IMR-90 (cell line): ENCODE data around the gene LMO2. TPM values are rescaled to one million over a fixed set of nuclear protein-coding genes. Genes with fewer than 3 reads are reported as not detected.

Experiments
- ATAC-seq: fragments of 200-7000 bp; cut with Tn5 transposase; 2 replicates; pipeline ENCODE4 v1.9.1; 2020; ENCODE audit warnings: low read depth, mild to moderate bottlenecking, moderate library complexity
- BruUV-seq: library from RNA; stranded (reverse); fragments of 400-500 nt; replicated peaks from 2 replicates; lab custom pipeline; 2021; lab: Mats Ljungman, UMichigan
- CTCF ChIA-PET: fragments of 300-600 bp; formaldehyde crosslinking; extraction: SDS; loops from one replicate; lab custom pipeline; 2021; ENCODE audit warnings: antibody characterized with exemption; lab: Yijun Ruan, JAX
- POLR2A ChIA-PET: fragments of 300-600 bp; sonication (Branson Sonifier 250); formaldehyde crosslinking; loops from one replicate; lab custom pipeline; 2022; ENCODE audit warnings: antibody characterized with exemption; ENCODE audit not compliant: unreplicated experiment; lab: Charles Lee
- DNase-seq: peaks from one replicate; pipeline ENCODE4 v3.0.0; 2013
- H2AFZ ChIP-seq: replicated peaks from 2 replicates; pipeline ENCODE3; 2013; ENCODE audit warnings: low read length, mild to moderate bottlenecking; ENCODE audit not compliant: poor library complexity
- H2AK5ac ChIP-seq: 2 replicates; pipeline ENCODE4 v1.6.1; 2013; ENCODE audit warnings: low read depth, low read length, inconsistent platforms
- H2AK9ac ChIP-seq: replicated peaks from 2 replicates; pipeline ENCODE3; 2013; ENCODE audit warnings: mild to moderate bottlenecking, low read depth, low read length, moderate library complexity; ENCODE audit not compliant: poor library complexity
- H2BK120ac ChIP-seq: 2 replicates; pipeline ENCODE4 v1.6.1; 2013; ENCODE audit warnings: low read depth, low read length, inconsistent platforms
- H2BK15ac ChIP-seq: 3 replicates; pipeline ENCODE4 v1.6.1; 2013; ENCODE audit warnings: low read depth, low read length, inconsistent platforms
- H2BK20ac ChIP-seq: 2 replicates; pipeline ENCODE4 v1.6.1; 2013; ENCODE audit warnings: low read depth, mild to moderate bottlenecking, inconsistent platforms, low read length, moderate library complexity
- H2BK5ac ChIP-seq: 2 replicates; pipeline ENCODE4 v1.6.1; 2013; ENCODE audit warnings: mild to moderate bottlenecking, low read depth, low read length, inconsistent platforms; ENCODE audit not compliant: poor library complexity, severe bottlenecking
- H3K14ac ChIP-seq: replicated peaks from 2 replicates; pipeline ENCODE4 v1.6.1; 2013; ENCODE audit warnings: low read depth, low read length, inconsistent platforms
- H3K18ac ChIP-seq: 2 replicates; pipeline ENCODE4 v1.6.1; 2013; ENCODE audit warnings: low read depth, low read length, control low read depth
- H3K23ac ChIP-seq: 2 replicates; pipeline ENCODE4 v1.6.1; 2013; ENCODE audit warnings: low read depth, low read length, inconsistent platforms
- H3K27ac ChIP-seq: 2 replicates; pipeline ENCODE4 v1.5.1; 2013; ENCODE audit warnings: mild to moderate bottlenecking, control low read depth, low read length; ENCODE audit not compliant: insufficient read depth
- H3K27me3 ChIP-seq: 2 replicates; pipeline ENCODE4 v1.6.1; 2013; ENCODE audit warnings: low read length; ENCODE audit not compliant: control insufficient read depth, insufficient read depth
- H3K36me3 ChIP-seq: 2 replicates; pipeline ENCODE4 v1.6.1; 2013; ENCODE audit warnings: low read length, mixed read lengths; ENCODE audit not compliant: control insufficient read depth, insufficient read depth
- H3K4ac ChIP-seq: 2 replicates; pipeline ENCODE4 v1.6.1; 2013; ENCODE audit warnings: low read depth, low read length, inconsistent platforms
- H3K4me1 ChIP-seq: 2 replicates; pipeline ENCODE4 v1.6.1; 2013; ENCODE audit warnings: low read length, mixed read lengths; ENCODE audit not compliant: control insufficient read depth, insufficient read depth
- H3K4me2 ChIP-seq: 2 replicates; pipeline ENCODE4 v1.6.1; 2013; ENCODE audit warnings: low read depth, mild to moderate bottlenecking, control low read depth, low read length, moderate library complexity
- H3K4me3 ChIP-seq: 2 replicates; pipeline ENCODE4 v1.5.1; 2013; ENCODE audit warnings: low read depth, mild to moderate bottlenecking, control low read depth, low read length, moderate library complexity; ENCODE audit not compliant: insufficient read depth
- H3K56ac ChIP-seq: 2 replicates; pipeline ENCODE4 v1.6.1; 2013; ENCODE audit warnings: low read length, inconsistent platforms; ENCODE audit not compliant: insufficient read depth; ENCODE audit errors: extremely low read depth
- H3K79me1 ChIP-seq, 2 experiments: 2 replicates each; pipeline ENCODE4 v1.6.1; 2013; ENCODE audit warnings: low read length in 2 of 2, inconsistent platforms in 1 of 2, low read depth in 1 of 2
- H3K9ac ChIP-seq: 2 replicates; pipeline ENCODE4 v1.6.1; 2013; ENCODE audit warnings: low read depth, low read length, control low read depth
- H3K9me1 ChIP-seq: 2 replicates; pipeline ENCODE4 v1.6.1; 2013; ENCODE audit warnings: low read length, inconsistent platforms; ENCODE audit not compliant: insufficient read depth
- H3K9me3 ChIP-seq: 2 replicates; pipeline ENCODE4 v1.6.1; 2013; ENCODE audit warnings: low read length; ENCODE audit not compliant: control insufficient read depth, insufficient read depth
- H4K20me1 ChIP-seq: 2 replicates; pipeline ENCODE4 v1.6.1; 2013; ENCODE audit warnings: low read length, inconsistent platforms; ENCODE audit not compliant: insufficient read depth
- H4K5ac ChIP-seq: 2 replicates; pipeline ENCODE4 v1.6.1; 2013; ENCODE audit warnings: mild to moderate bottlenecking, low read depth, low read length, control low read depth
- H4K8ac ChIP-seq, 2 experiments: 2 replicates each; pipeline ENCODE4 v1.6.1; 2013; ENCODE audit warnings: low read depth in 2 of 2, low read length in 2 of 2, control low read depth in 1 of 2, inconsistent platforms in 1 of 2
- H4K91ac ChIP-seq: 2 replicates; pipeline ENCODE4 v1.6.1; 2013; ENCODE audit warnings: low read depth, low read length, inconsistent platforms; ENCODE audit not compliant: insufficient read depth
- BHLHE40 ChIP-seq: fragments of 150-350 bp; IDR thresholded peaks from 2 replicates; pipeline ENCODE4 v1.6.1; 2016; ENCODE audit warnings: mild to moderate bottlenecking, low read depth, low read length
- CEBPB ChIP-seq: IDR thresholded peaks from 2 replicates; pipeline ENCODE4 v1.6.1; 2012; ENCODE audit warnings: low read depth, low read length, improper control_type of control experiment
- CHD1 ChIP-seq: IDR thresholded peaks from 2 replicates; pipeline ENCODE4 v1.6.1; 2012; ENCODE audit warnings: low read depth, low read length, improper control_type of control experiment
- FOS ChIP-seq: fragments of 150-350 bp; IDR thresholded peaks from 2 replicates; pipeline ENCODE4 v1.6.1; 2016; ENCODE audit warnings: low read depth, low read length
- MAFK ChIP-seq: IDR thresholded peaks from 2 replicates; pipeline ENCODE4 v1.6.1; 2012; ENCODE audit warnings: low read depth, low read length, improper control_type of control experiment
- MAZ ChIP-seq: IDR thresholded peaks from 2 replicates; pipeline ENCODE4 v1.6.1; 2012; ENCODE audit warnings: low read depth, mild to moderate bottlenecking, low read length, improper control_type of control experiment, moderate library complexity, borderline replicate concordance
- MXI1 ChIP-seq: IDR thresholded peaks from 2 replicates; pipeline ENCODE4 v1.6.1; 2012; ENCODE audit warnings: low read depth, mild to moderate bottlenecking, low read length, moderate library complexity, borderline replicate concordance
- NFE2L2 ChIP-seq: fragments of 150-350 bp; IDR thresholded peaks from 2 replicates; pipeline ENCODE4 v1.6.1; 2016; ENCODE audit warnings: low read depth, mild to moderate bottlenecking, low read length
- POLR2A ChIP-seq: IDR thresholded peaks from 2 replicates; pipeline ENCODE4 v1.6.1; 2012; ENCODE audit warnings: mild to moderate bottlenecking, low read depth, low read length
- RAD21 ChIP-seq: IDR thresholded peaks from 2 replicates; pipeline ENCODE4 v1.6.1; 2012; ENCODE audit warnings: low read length, improper control_type of control experiment
- RCOR1 ChIP-seq: IDR thresholded peaks from 2 replicates; pipeline ENCODE4 v1.6.1; 2012; ENCODE audit warnings: mild to moderate bottlenecking, low read length, improper control_type of control experiment; ENCODE audit not compliant: insufficient replicate concordance
- RFX5 ChIP-seq: IDR thresholded peaks from 2 replicates; pipeline ENCODE4 v1.8.0; 2012; ENCODE audit warnings: low read depth, mild to moderate bottlenecking, low read length, moderate library complexity
- SMC3 ChIP-seq: fragments of 150-350 bp; IDR thresholded peaks from 2 replicates; pipeline ENCODE4 v1.6.1; 2016; ENCODE audit warnings: low read depth, mild to moderate bottlenecking, antibody characterized with exemption, low read length, moderate library complexity
- WGBS, 2 experiments: methylation state at CpG; one replicate each; pipeline versions ENCODE4 v1.1.5 to v1.1.7; 2013; ENCODE audit warnings: missing lambda C conversion rate in 2 of 2; ENCODE audit not compliant: insufficient read length in 1 of 2; ENCODE audit errors: extremely low coverage in 2 of 2; 5-methylcytosine and 5-hydroxymethylcytosine counted together
- dilution Hi-C: fragments of 300-500 bp; cut with HindIII; formaldehyde crosslinking; loops from one replicate; pipeline ENCODE4 v1.14.3; 2018; ENCODE audit warnings: low sequenced_read_pairs; ENCODE audit not compliant: unreplicated experiment
- in situ Hi-C: fragments of 300-500 bp; cut with MboI; formaldehyde crosslinking; loops from 3 replicates; pipeline ENCODE4 v1.14.3; 2019; ENCODE audit warnings: low sequenced_read_pairs, inconsistent platforms, mixed read lengths
- intact Hi-C: fragments of 100-400 bp; cut with micrococcal nuclease; formaldehyde crosslinking; loops from 2 replicates; pipeline ENCODE4 v1.10.0; 2022
- polyA plus RNA-seq, 3 experiments: library from polyadenylated mRNA; depleted of rRNA; stranded (reverse); fragments of >200 nt; gene quantifications; 2 replicates each; pipeline ENCODE4 v1.2.3, GENCODE V29; 2012; ENCODE audit warnings: low replicate concordance in 1 of 3
- total RNA-seq: library from RNA; depleted of rRNA; stranded (reverse); fragments of >200 nt; gene quantifications from 2 replicates; pipeline ENCODE4 v1.2.3, GENCODE V29; 2012
- TF ChIP-seq, protein P1 (sequence below): fragments of 150-350 bp; IDR thresholded peaks from 2 replicates; pipeline ENCODE4 v1.6.1; 2017; ENCODE audit warnings: mild to moderate bottlenecking, antibody characterized with exemption, low read length, low read depth
- TF ChIP-seq, protein P2 (sequence below): conservative IDR thresholded peaks from 2 replicates; pipeline ENCODE4 v1.5.1; 2012; ENCODE audit warnings: mild to moderate bottlenecking, low read depth, low read length, improper control_type of control experiment
- TF ChIP-seq, protein P3 (sequence below): fragments of 150-350 bp; IDR thresholded peaks from 2 replicates; pipeline ENCODE4 v1.6.1; 2016; ENCODE audit warnings: low read depth, mild to moderate bottlenecking, low read length, moderate library complexity, borderline replicate concordance

The LMO2 gene
- total and polyA plus RNA-seq, 2 of the 4 experiments (the other 2 are of a cell fraction), result not detected

DNA sequence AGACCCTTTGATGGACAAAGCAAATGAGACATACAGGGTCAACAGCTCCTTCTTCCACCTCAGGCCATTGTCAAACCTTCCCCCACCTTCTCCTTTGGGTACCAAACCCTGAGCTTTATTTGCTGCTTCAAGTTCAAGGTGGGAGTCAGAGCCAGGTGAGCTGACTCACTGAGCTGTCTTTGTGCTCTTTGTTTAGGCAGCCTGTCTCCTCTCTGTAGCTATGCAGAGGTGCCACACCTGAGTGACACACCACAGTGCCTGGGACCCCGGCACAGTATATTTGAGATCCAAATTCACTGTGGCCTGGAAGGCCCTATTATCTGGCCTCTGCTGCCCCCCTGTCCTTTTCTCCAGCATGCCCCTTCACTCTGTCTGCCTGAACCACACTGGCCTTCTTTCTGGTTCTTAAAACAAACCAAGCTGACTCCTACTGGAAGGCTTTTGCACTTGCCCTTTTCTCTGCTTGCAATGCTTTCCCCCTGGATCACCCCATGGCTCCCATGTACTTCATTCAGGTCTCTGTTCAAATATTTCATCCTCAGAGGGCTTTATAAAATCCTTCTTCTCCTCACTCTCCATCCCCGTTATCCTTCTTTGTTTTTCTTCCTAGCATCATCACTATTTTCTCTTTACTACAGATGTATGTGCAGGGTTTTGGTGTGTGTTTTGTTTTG lies 16.1 kb downstream of the LMO2 start:
- no CpG with 5 or more reads among the region's 2 CpGs for WGBS, 2 experiments
- CTCF ChIA-PET, result no interaction called here
- no peak for ATAC-seq

More for the DNA sequence above, 16.1 kb downstream of the LMO2 start:
- H3K4me2 ChIP-seq, result no peak overlapping the region
- no peaks in the 10 kb centered on the region for H3K79me1 ChIP-seq
- H3K36me3 ChIP-seq, result no peaks in the 10 kb centered on the region
- H2BK15ac ChIP-seq, result no peak overlapping the region
- H3K4me1 ChIP-seq, result no peaks in the 10 kb centered on the region
- no peak overlapping the region for H2BK5ac ChIP-seq
- no peak overlapping the region for H3K23ac ChIP-seq
- no TSS peak for BruUV-seq
- no peak overlapping the region for H3K27ac ChIP-seq
- POLR2A ChIA-PET, result no interaction called here
- TF ChIP-seq RCOR1 (no peak), MXI1 (no peak), NFE2L2 (no peak), BHLHE40 (no peak), SMC3 (no peak), POLR2A (no peak), RAD21 (no peak), CEBPB (no peak), FOS (no peak), CHD1 (no peak), MAFK (no peak), RFX5 (no peak), MAZ (no peak)
- TF ChIP-seq, protein P1, sequence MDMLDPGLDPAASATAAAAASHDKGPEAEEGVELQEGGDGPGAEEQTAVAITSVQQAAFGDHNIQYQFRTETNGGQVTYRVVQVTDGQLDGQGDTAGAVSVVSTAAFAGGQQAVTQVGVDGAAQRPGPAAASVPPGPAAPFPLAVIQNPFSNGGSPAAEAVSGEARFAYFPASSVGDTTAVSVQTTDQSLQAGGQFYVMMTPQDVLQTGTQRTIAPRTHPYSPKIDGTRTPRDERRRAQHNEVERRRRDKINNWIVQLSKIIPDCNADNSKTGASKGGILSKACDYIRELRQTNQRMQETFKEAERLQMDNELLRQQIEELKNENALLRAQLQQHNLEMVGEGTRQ, result no peak
- TF ChIP-seq, protein P2, sequence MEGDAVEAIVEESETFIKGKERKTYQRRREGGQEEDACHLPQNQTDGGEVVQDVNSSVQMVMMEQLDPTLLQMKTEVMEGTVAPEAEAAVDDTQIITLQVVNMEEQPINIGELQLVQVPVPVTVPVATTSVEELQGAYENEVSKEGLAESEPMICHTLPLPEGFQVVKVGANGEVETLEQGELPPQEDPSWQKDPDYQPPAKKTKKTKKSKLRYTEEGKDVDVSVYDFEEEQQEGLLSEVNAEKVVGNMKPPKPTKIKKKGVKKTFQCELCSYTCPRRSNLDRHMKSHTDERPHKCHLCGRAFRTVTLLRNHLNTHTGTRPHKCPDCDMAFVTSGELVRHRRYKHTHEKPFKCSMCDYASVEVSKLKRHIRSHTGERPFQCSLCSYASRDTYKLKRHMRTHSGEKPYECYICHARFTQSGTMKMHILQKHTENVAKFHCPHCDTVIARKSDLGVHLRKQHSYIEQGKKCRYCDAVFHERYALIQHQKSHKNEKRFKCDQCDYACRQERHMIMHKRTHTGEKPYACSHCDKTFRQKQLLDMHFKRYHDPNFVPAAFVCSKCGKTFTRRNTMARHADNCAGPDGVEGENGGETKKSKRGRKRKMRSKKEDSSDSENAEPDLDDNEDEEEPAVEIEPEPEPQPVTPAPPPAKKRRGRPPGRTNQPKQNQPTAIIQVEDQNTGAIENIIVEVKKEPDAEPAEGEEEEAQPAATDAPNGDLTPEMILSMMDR, result no peak
- TF ChIP-seq, protein P3, sequence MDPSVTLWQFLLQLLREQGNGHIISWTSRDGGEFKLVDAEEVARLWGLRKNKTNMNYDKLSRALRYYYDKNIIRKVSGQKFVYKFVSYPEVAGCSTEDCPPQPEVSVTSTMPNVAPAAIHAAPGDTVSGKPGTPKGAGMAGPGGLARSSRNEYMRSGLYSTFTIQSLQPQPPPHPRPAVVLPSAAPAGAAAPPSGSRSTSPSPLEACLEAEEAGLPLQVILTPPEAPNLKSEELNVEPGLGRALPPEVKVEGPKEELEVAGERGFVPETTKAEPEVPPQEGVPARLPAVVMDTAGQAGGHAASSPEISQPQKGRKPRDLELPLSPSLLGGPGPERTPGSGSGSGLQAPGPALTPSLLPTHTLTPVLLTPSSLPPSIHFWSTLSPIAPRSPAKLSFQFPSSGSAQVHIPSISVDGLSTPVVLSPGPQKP, result no peak
- H3K9me1 ChIP-seq, result no peaks in the 10 kb centered on the region
- DNase-seq, result no peak
- H3K9me3 ChIP-seq, result no peaks in the 10 kb centered on the region
- no peak overlapping the region for H3K9ac ChIP-seq
- no peak overlapping the region for H4K8ac ChIP-seq
- no peaks in the 10 kb centered on the region for H4K20me1 ChIP-seq
- H2BK20ac ChIP-seq, result no peak overlapping the region
- H2AK9ac ChIP-seq, result no peak overlapping the region
- no peak overlapping the region for H2AK5ac ChIP-seq
- H3K27me3 ChIP-seq, result peaks cover 55% of the 10 kb centered on the region
- no peak overlapping the region for H2BK120ac ChIP-seq
- H2AFZ ChIP-seq, result no peak overlapping the region
- no peak overlapping the region for H3K4me3 ChIP-seq
- in situ Hi-C loops, result no loop called here
- intact Hi-C loops, result no loop called here
- no peak overlapping the region for H4K5ac ChIP-seq
- H3K18ac ChIP-seq, result no peak overlapping the region
- no peak overlapping the region for H3K4ac ChIP-seq
- dilution Hi-C loops, result no loop called here
- H3K14ac ChIP-seq, result no peak overlapping the region
- H3K56ac ChIP-seq, result no peak overlapping the region
- H4K91ac ChIP-seq, result no peak overlapping the region
